ENCODE data around the gene ITIH4.

- TF ChIP-seq GATA2 (IDR thresholded peaks at IDR 0.05; ENCODE audit: low read depth, low read length) = no peak
- TF ChIP-seq GATA3 (IDR thresholded peaks at IDR 0.05; ENCODE audit: low read depth, low read length) = no peak
These were observed 38.5 kb downstream of the ITIH4 start for GRCh38 chr3:52791928-52792327.

Measured in SH-SY5Y (cell line).